Stromal cell of bone marrow (primary cell): ENCODE results near the gene CORO7.

Experiments
- DNase-seq: peaks from one replicate; pipeline ENCODE4 v3.0.0-alpha.2; 2012; ENCODE audit warnings: low read depth

CORO7 gene

DNA sequence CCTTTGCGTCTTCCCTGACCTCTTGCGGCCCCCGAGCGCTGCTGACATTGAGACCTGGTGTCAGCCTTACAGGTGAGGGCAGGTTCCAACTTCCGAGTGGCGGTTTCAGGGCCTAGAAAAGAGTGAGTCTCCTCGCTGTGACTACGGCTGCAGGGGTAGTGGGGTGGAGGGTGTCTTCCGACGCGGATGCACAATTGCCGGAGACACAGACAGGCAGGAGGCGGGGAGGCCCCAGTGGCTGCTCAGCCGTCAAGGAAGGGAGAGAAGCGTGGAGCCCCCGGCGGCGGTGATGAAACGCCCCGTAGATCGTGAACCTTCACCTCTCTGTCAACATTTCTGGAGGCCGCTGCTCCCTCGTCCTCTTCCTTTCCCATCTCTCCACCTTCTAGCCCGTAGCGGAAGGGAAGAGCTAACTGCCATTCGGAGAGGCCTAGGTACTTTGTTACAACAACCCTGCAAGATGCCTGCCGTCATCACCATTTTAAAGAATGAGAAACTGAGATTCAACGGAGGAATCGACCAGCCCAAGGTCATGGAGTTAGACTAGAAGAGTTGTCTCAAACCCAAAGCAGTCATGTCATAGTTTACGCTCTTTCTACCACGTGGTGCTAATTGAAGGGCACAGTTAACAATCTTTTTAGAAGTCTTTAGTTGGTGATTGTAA is 9.8 kb upstream of the CORO7 start:
- no peak for DNase-seq

GRCh38 chr16:4425378-4426020 is 9.1 kb upstream of the CORO7 start, which contains the start of gene DNAJA3:
Gene DNAJA3 (plus strand): TSS chr16:4425868. CDS start chr16:4425882, 14 bp downstream.
- peak; percentile 90 for DNase-seq

DNA sequence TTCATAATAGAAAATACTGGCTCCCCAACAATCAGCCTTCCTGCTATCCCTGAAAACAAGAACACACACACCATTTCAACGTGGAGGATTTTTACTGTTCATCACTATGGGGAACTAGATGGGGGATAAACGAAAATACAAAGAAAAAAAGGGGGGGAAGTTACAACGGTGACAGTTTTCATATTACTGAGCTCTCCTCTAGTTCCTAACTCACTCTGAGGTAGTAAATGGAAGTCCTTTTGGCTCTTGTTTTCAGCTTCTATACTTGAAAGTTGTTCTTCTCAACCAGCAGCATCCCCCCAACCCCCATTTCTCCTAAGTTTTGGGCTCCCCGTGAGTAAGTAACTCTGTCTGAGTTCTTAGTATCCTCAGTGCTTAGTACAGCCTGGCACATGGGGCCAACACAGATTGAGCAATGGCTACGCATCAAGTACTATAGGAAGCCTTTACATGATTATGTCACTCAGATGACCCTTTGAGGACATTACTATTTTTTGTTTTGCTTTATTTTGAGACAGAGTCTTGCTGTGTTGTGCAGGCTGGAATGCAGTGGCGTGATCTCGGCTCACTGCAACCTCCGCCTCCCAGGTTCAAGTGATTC is 4.2 kb upstream of the CORO7 start:
- no peak for DNase-seq

- DNase-seq: no peak
These were observed 3.1 kb upstream of the CORO7 start for GRCh38 chr16:4419402-4419959.

DNA sequence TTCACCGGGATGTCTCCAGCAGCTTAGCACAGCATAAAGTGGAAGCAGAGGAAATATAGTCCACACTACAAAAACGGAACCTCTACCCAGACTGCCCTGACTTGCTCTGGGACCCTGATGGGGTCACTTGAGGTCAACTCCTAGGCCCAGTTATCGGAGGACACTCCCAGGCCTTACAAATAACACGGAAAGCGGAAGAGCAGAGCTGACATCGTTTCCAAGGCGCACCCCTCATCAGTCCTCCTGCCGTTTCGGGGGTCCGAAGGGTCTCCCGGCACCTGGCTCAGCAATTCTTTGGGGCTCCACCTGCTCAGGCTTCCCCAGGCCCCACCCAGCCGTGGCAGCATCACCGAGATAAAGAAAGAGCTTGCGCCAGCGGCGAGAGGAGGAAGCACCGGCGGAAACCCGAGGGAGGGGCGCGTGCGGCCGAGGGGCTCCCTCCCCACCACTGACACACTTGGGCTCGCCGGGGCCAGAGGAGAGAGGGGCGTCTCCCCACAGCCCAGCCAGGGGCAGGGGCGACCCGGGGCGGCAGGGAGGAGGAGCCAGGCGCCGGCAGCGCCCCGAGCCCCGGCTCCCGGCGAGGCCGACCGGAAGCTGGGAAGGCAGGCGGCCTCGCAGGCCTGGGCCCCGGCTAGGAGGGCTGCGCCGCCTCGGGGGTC is 727 bp downstream of the CORO7 start:
- DNase-seq: no peak

DNA sequence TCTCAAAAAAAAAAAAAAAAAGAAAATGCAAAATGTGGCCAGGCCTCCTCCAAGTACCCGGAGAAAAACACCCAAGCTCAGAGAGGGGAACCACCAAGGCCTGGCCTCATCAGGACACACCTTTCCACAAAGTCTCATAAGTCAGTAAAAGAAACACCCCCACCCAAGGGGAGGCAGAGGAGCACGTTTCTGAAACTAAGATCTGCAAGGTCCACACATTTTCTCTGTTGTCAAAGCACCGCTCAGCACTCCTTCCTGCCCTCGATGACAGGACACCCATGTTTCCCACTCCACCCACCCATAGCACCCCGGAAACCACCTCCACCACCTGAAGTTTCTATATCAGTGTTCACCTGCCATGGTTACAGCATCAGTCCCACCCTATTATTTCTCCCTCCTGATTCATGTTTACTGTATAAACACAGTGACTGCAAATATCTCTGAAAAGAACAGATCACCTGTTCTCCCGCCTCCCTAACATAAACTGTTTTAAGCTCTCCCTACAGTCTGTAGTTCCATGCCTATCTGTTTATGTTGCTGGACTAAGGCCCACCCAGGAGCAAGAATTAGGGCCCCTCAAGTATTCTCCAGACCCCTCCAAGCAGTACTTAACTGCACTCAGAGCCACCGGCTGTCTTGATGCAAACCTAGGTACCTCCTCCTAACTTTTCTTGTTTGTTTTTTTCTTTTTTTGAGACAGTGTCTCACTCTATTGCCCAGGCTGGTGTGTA is 2.0 kb downstream of the CORO7 start:
- DNase-seq: no peak

- DNase-seq: no peak
These were observed 3.5 kb downstream of the CORO7 start for GRCh38 chr16:4412854-4413253.

GRCh38 chr16:4412159-4412558 is 4.2 kb downstream of the CORO7 start:
- DNase-seq: no peak

DNA sequence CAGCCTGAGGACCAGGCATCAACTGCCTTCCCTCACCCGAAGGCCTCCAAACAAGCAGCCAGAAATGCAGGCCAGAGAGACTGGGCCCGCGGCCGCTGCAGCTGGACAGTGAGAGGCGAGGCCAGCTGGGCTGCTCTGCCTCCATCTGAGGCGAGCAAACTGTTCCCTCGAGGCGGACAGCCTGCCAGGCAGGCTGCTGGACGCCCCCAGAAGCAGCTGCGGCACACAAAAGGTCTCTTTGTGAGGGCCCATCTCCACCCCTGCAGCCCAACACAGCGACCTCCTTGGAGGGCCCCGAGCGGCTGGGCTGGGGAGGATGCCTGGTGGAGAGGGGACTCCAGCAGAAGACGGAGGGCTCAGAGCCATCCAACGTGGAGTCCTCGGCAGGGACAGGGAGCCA is 4.7 kb downstream of the CORO7 start:
- no peak for DNase-seq

- DNase-seq: no peak
These were observed 5.9 kb downstream of the CORO7 start for GRCh38 chr16:4410335-4411075.

GRCh38 chr16:4409081-4409932 is 7.1 kb downstream of the CORO7 start:
- DNase-seq: no peak

DNA sequence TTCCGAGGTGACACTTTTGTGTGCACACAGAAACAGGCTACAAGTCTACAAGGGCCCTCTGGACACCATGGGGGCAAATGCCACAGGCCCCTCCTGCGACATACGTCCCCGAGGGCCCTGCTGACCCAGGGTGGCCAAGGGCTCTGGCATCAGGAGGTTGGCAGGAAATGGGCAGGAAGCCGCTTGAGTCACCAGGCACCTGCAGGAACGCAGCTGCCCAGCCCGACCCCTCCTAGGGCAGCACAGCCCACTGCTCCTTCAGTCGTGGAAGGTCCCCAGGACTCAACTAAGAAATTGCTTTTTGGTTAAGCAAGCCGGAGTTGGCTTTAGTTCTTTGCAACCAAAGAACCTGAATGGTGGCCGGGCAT is 8.1 kb downstream of the CORO7 start:
- no peak for DNase-seq

DNA sequence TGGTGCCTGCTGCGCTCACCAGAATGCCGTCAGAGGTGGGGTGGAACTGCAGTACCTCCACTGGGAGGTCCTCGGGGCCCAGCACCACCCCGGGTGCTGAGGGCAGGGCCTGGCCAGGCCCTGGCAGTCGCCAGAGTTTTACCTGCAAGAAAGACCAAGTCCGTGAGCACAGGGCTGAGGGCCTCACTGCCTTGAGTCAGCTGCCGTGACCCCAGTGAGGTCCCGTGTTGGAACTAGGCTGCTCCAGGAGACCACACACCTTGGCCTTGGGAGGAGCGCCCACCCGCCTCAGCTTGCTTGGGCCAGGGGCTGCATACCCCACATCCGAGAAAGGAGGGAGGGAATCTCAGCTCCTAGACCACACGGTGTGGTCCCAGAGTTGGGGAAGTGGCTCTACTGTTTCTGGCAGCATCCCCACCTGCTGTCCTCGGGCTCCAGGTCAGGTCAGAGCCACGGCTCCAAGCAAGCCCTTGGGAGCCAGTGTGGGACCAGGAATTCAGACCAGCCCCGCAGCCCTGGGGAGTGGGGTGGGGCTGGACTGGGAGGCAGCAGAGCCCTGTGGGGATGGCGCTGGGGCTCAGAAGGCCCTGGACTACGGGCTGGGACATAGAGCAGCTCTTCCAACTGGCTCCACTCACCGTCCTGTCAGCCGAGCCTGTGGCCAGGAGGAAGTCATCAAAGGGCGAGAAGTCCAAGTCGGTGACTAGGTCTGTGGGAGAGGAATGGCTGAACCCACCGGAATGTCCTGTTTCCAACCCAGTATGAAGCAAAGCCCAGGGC is 8.7 kb downstream of the CORO7 start:
- DNase-seq: no peak

DNA sequence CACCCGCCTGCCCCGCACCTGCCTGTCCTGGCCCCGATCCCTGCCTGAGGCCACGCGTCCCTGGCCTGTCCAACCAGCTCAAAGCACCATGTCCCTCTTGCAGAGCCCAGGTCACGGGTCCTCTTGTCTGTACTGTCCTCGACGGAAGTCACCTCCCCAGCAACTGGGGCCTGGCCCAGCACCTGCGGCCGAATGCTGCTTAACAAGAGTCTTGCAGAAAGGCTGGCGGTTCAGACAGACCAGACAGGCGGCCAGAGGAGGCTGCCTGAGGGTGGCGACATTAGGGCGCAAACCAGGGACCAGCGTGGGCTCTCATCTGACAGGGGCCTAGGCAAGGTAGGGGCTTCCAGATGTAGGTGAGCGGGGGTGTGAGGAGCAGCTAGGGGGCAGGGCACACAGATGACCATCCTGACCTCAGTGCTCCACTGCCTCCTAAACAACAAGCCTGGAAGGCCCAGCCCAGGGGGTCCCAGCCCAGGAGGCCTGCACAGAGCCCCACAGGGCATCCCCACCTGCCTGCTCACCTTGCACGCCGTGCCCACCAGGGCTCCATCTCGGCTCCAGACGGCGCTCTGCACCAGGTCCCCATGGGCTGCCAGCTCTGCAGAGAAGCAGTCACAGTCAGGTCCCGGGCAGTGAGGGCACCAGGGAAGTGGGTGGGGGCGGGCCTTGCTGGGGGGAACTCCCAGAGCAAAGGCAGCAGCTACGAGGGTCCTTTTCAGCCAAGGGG is 11.3 kb downstream of the CORO7 start:
- DNase-seq: no peak

- DNase-seq: no peak
These were observed 12.0 kb downstream of the CORO7 start for GRCh38 chr16:4404247-4404966.

- no peak for DNase-seq
These were observed 13.1 kb downstream of the CORO7 start for GRCh38 chr16:4403133-4403949.

GRCh38 chr16:4402439-4403132 is 13.8 kb downstream of the CORO7 start:
- DNase-seq: no peak
